ENCODE data around the gene CDC42EP2. TPM values are rescaled to one million over a fixed set of nuclear protein-coding genes. Genes with fewer than 3 reads are reported as not detected.

The CDC42EP2 gene
- total RNA-seq, 2 donors from 2014 or later: 1.4 to 2.3 TPM

GRCh38 chr11:65315866-65316226 is 1.2 kb downstream of the CDC42EP2 start:
- Mint-ChIP-seq H3K4me3 (peak overlapping the region; percentile 77 to 80), H3K27ac (no peak overlapping the region), H3K4me1 (ENCODE audit: low read depth) (peaks cover 16% of the 10 kb centered on the region), H3K27me3 (ENCODE audit: low read depth) (peaks cover 21% of the 10 kb centered on the region), H3K9me3 (no peaks in the 10 kb centered on the region), H3K36me3 (ENCODE audit: insufficient read depth in 2 of 2) (no peaks in the 10 kb centered on the region)
- DNase-seq: no peak
- ATAC-seq (replicated peaks in 1 of 2): no peak

GRCh38 chr11:65316227-65317024 is 1.8 kb downstream of the CDC42EP2 start:
- Mint-ChIP-seq H3K27ac (no peak overlapping the region), H3K9me3 (no peaks in the 10 kb centered on the region), H3K27me3 (ENCODE audit: low read depth) (peaks cover 21% of the 10 kb centered on the region), H3K4me3 (peak overlapping the region; percentile 77 to 80), H3K4me1 (ENCODE audit: low read depth) (peaks cover 16% of the 10 kb centered on the region), H3K36me3 (ENCODE audit: insufficient read depth in 2 of 2) (no peaks in the 10 kb centered on the region)
- ATAC-seq (replicated peaks in 1 of 2): no peak
- no peak for DNase-seq

GRCh38 chr11:65317025-65317786 is 2.5 kb downstream of the CDC42EP2 start:
- ATAC-seq (replicated peaks in 1 of 2) (no peak), DNase-seq (no peak)
- no peaks in the 10 kb centered on the region for H3K9me3 Mint-ChIP-seq
- H3K27me3 Mint-ChIP-seq (ENCODE audit: low read depth): peaks cover 21% of the 10 kb centered on the region
- no peaks in the 10 kb centered on the region for H3K36me3 Mint-ChIP-seq (ENCODE audit: insufficient read depth in 2 of 2)
- peaks cover 16% of the 10 kb centered on the region for H3K4me1 Mint-ChIP-seq (ENCODE audit: low read depth)
- H3K27ac Mint-ChIP-seq: no peak overlapping the region
- no peak overlapping the region for H3K4me3 Mint-ChIP-seq

- no peaks in the 10 kb centered on the region for H3K9me3 Mint-ChIP-seq
- ATAC-seq (replicated peaks in 1 of 2) (no peak), DNase-seq (no peak)
- H3K27me3 Mint-ChIP-seq (ENCODE audit: low read depth): peaks cover 10% of the 10 kb centered on the region
- H3K4me3 Mint-ChIP-seq: no peak overlapping the region
- no peaks in the 10 kb centered on the region for H3K36me3 Mint-ChIP-seq (ENCODE audit: insufficient read depth in 2 of 2)
- H3K4me1 Mint-ChIP-seq (ENCODE audit: low read depth): peaks cover 8% of the 10 kb centered on the region
- no peak overlapping the region for H3K27ac Mint-ChIP-seq
Observed at GRCh38 chr11:65320386-65321075, 5.9 kb downstream of the CDC42EP2 start.

GRCh38 chr11:65321076-65321475 is 6.4 kb downstream of the CDC42EP2 start:
- DNase-seq (no peak), ATAC-seq (replicated peaks in 1 of 2) (no peak)
- H3K27me3 Mint-ChIP-seq (ENCODE audit: low read depth): peaks cover 6% of the 10 kb centered on the region
- H3K4me1 Mint-ChIP-seq (ENCODE audit: low read depth): peaks cover 2% of the 10 kb centered on the region
- H3K36me3 Mint-ChIP-seq (ENCODE audit: insufficient read depth in 2 of 2): no peaks in the 10 kb centered on the region
- H3K9me3 Mint-ChIP-seq: no peaks in the 10 kb centered on the region
- no peak overlapping the region for H3K27ac Mint-ChIP-seq
- no peak overlapping the region for H3K4me3 Mint-ChIP-seq

GRCh38 chr11:65321828-65322485 is 7.3 kb downstream of the CDC42EP2 start:
- no peak overlapping the region for H3K27ac Mint-ChIP-seq
- ATAC-seq (replicated peaks in 1 of 2) (no peak), DNase-seq (no peak)
- H3K9me3 Mint-ChIP-seq: no peaks in the 10 kb centered on the region
- no peaks in the 10 kb centered on the region for H3K36me3 Mint-ChIP-seq (ENCODE audit: insufficient read depth in 2 of 2)
- no peaks in the 10 kb centered on the region for H3K4me1 Mint-ChIP-seq (ENCODE audit: low read depth)
- H3K4me3 Mint-ChIP-seq: no peak overlapping the region
- no peaks in the 10 kb centered on the region for H3K27me3 Mint-ChIP-seq (ENCODE audit: low read depth)

GRCh38 chr11:65323813-65324212 is 9.1 kb downstream of the CDC42EP2 start:
- H3K27me3 Mint-ChIP-seq (ENCODE audit: low read depth): no peaks in the 10 kb centered on the region
- H3K36me3 Mint-ChIP-seq (ENCODE audit: insufficient read depth in 2 of 2): no peaks in the 10 kb centered on the region
- H3K4me3 Mint-ChIP-seq: no peak overlapping the region
- H3K27ac Mint-ChIP-seq: no peak overlapping the region
- ATAC-seq (replicated peaks in 1 of 2): no peak
- H3K9me3 Mint-ChIP-seq: no peaks in the 10 kb centered on the region
- no peaks in the 10 kb centered on the region for H3K4me1 Mint-ChIP-seq (ENCODE audit: low read depth)
- DNase-seq: no peak

- no peak for DNase-seq
- H3K4me3 Mint-ChIP-seq: no peak overlapping the region
- H3K27me3 Mint-ChIP-seq (ENCODE audit: low read depth): no peaks in the 10 kb centered on the region
- no peaks in the 10 kb centered on the region for H3K36me3 Mint-ChIP-seq (ENCODE audit: insufficient read depth in 2 of 2)
- H3K9me3 Mint-ChIP-seq: no peaks in the 10 kb centered on the region
- H3K4me1 Mint-ChIP-seq (ENCODE audit: low read depth): peaks cover 12% of the 10 kb centered on the region
- no peak for ATAC-seq (replicated peaks in 1 of 2)
- H3K27ac Mint-ChIP-seq: no peak overlapping the region
Observed at GRCh38 chr11:65325435-65325834, 10.8 kb downstream of the CDC42EP2 start.

- no peaks in the 10 kb centered on the region for H3K36me3 Mint-ChIP-seq (ENCODE audit: insufficient read depth in 2 of 2)
- no peaks in the 10 kb centered on the region for H3K9me3 Mint-ChIP-seq
- no peak for DNase-seq
- peaks cover 12% of the 10 kb centered on the region for H3K4me1 Mint-ChIP-seq (ENCODE audit: low read depth)
- no peak overlapping the region for H3K27ac Mint-ChIP-seq
- no peaks in the 10 kb centered on the region for H3K27me3 Mint-ChIP-seq (ENCODE audit: low read depth)
- H3K4me3 Mint-ChIP-seq: no peak overlapping the region
- no peak for ATAC-seq (replicated peaks in 1 of 2)
Observed at GRCh38 chr11:65327021-65327420, 12.4 kb downstream of the CDC42EP2 start.

GRCh38 chr11:65329478-65329877 is 14.8 kb downstream of the CDC42EP2 start:
- DNase-seq (no peak), ATAC-seq (replicated peaks in 1 of 2) (no peak)
- peaks cover 13% of the 10 kb centered on the region for H3K4me1 Mint-ChIP-seq (ENCODE audit: low read depth)
- peaks cover 2 to 3% of the 10 kb centered on the region in 2 donors for H3K36me3 Mint-ChIP-seq (ENCODE audit: insufficient read depth in 2 of 2)
- H3K27ac Mint-ChIP-seq: peak overlapping the region; percentile 3
- no peaks in the 10 kb centered on the region for H3K27me3 Mint-ChIP-seq (ENCODE audit: low read depth)
- H3K9me3 Mint-ChIP-seq: no peaks in the 10 kb centered on the region
- peak overlapping the region; percentile 55 to 61 for H3K4me3 Mint-ChIP-seq

- no peaks in the 10 kb centered on the region for H3K27me3 Mint-ChIP-seq (ENCODE audit: low read depth)
- ATAC-seq (replicated peaks in 1 of 2) (peak in 1 of 2 donors; percentile 31), DNase-seq (peak; percentile 88 to 89)
- H3K27ac Mint-ChIP-seq: peak overlapping the region; percentile 3
- H3K4me1 Mint-ChIP-seq (ENCODE audit: low read depth): peaks cover 18% of the 10 kb centered on the region
- peak overlapping the region; percentile 55 to 61 for H3K4me3 Mint-ChIP-seq
- H3K9me3 Mint-ChIP-seq: no peaks in the 10 kb centered on the region
- peaks cover 3 to 5% of the 10 kb centered on the region in 2 donors for H3K36me3 Mint-ChIP-seq (ENCODE audit: insufficient read depth in 2 of 2)
Observed at GRCh38 chr11:65329944-65330403, 15.3 kb downstream of the CDC42EP2 start.

GRCh38 chr11:65330544-65330943 is 15.9 kb downstream of the CDC42EP2 start:
- Mint-ChIP-seq H3K27me3 (ENCODE audit: low read depth) (no peaks in the 10 kb centered on the region), H3K9me3 (no peaks in the 10 kb centered on the region), H3K27ac (no peak overlapping the region), H3K36me3 (ENCODE audit: insufficient read depth in 2 of 2) (peaks cover 3 to 5% of the 10 kb centered on the region in 2 donors), H3K4me3 (no peak overlapping the region), H3K4me1 (ENCODE audit: low read depth) (peaks cover 24% of the 10 kb centered on the region)
- DNase-seq (no peak), ATAC-seq (replicated peaks in 1 of 2) (no peak)

All from activated T-cell treated with anti-CD3 and anti-CD28 coated beads, Interleukin-2, amount 50 U/mL, for 72 hours (primary cell).